Body of pancreas (tissue), 4 donors: ENCODE results near the gene EPHA10. TPM values are rescaled to one million over a fixed set of nuclear protein-coding genes. Genes with fewer than 3 reads are reported as not detected.

ENCODE experiments used
- ATAC-seq: fragments of 150-250 bp; one replicate; pipeline ENCODE4 v1.9.1; 2016
- DNase-seq, 4 donors: peaks; one replicate each; pipeline ENCODE4 v3.0.0-alpha.2; 2019
- H3K27ac ChIP-seq, 4 donors: fragments of 200-600 bp; sonication (generic); 1 replicate in 3 of 4; 2 replicates in 1 of 4; pipeline versions ENCODE4 v1.5.1 to v1.6.1; 2016 to 2019; ENCODE audit warnings: mild to moderate bottlenecking in 1 of 4, mixed read lengths in 1 of 4, moderate library complexity in 1 of 4
- H3K27me3 ChIP-seq, 2 donors: fragments of 200-600 bp; sonication (generic); one replicate each; pipeline ENCODE4 v1.6.0; 2016; ENCODE audit warnings: mild to moderate bottlenecking in 1 of 2
- H3K36me3 ChIP-seq, 2 donors: fragments of 200-600 bp; sonication (generic); replicated peaks in 1 of 2; 2 replicates each; pipeline ENCODE4 v1.5.1; 2016; ENCODE audit warnings: low read depth in 2 of 2; ENCODE audit not compliant: insufficient read depth in 1 of 2
- H3K4me1 ChIP-seq: fragments of 200-600 bp; sonication (generic); one replicate; pipeline ENCODE4 v1.6.0; 2016
- H3K4me3 ChIP-seq, 2 donors: fragments of 200-600 bp; sonication (generic); 1 replicate in 1 of 2; 2 replicates in 1 of 2; pipeline ENCODE4 v1.5.1; 2016 to 2019
- H3K9me3 ChIP-seq, 3 donors: fragments of 200-600 bp; sonication (generic); 1 replicate in 2 of 3; 2 replicates in 1 of 3; pipeline ENCODE4 v1.5.1; 2016
- POLR2A ChIP-seq, 3 donors: fragments of 450-650 bp; IDR thresholded peaks; one replicate each; pipeline ENCODE4 v1.6.1; 2016; ENCODE audit warnings: antibody characterized with exemption in 3 of 3, mild to moderate bottlenecking in 2 of 3
- WGBS, 2 donors: methylation state at CpG; one replicate each; pipeline ENCODE4 v1.1.5; 2017; 5-methylcytosine and 5-hydroxymethylcytosine counted together
- intact Hi-C: fragments of 100-400 bp; cut with DNase I; formaldehyde crosslinking; loops from one replicate; pipeline ENCODE4 v1.15.1; 2023
- total RNA-seq, 2 donors: library from RNA; depleted of rRNA; stranded (reverse); fragments of >200 nt; gene quantifications; one replicate each; pipeline ENCODE4 v1.1.0, GENCODE V29; 2016
- TF ChIP-seq, protein P1 (sequence below), 7 experiments: fragments of 450-650 bp in 4 of 7; fragments of 200-600 bp in 3 of 7; sonication (generic) in 3 of 7; IDR thresholded peaks; one replicate each; pipeline ENCODE4 v1.5.1; 2016 to 2019; ENCODE audit warnings: antibody characterized with exemption in 7 of 7

The EPHA10 gene
- total RNA-seq, 2 donors from 2014 or later, result 1.6 to 2.0 TPM

GRCh38 chr1:37717631-37718030 is 47.3 kb downstream of the EPHA10 start:
- Histone ChIP-seq H3K27me3 (no peaks in the 10 kb centered on the region), H3K9me3 (no peaks in the 10 kb centered on the region), H3K4me1 (no peaks in the 10 kb centered on the region), H3K36me3 (no peaks in the 10 kb centered on the region), H3K4me3 (no peak overlapping the region), H3K27ac (no peak overlapping the region)
- 93% methylated on average over 4 of the region's 6 CpGs; no CpG with 5 or more reads in 1 of the 2 donors for WGBS, 2 donors
- intact Hi-C loops, result no loop called here
- TF ChIP-seq POLR2A (IDR thresholded peaks at IDR 0.05), result no peak
- TF ChIP-seq, protein P1, sequence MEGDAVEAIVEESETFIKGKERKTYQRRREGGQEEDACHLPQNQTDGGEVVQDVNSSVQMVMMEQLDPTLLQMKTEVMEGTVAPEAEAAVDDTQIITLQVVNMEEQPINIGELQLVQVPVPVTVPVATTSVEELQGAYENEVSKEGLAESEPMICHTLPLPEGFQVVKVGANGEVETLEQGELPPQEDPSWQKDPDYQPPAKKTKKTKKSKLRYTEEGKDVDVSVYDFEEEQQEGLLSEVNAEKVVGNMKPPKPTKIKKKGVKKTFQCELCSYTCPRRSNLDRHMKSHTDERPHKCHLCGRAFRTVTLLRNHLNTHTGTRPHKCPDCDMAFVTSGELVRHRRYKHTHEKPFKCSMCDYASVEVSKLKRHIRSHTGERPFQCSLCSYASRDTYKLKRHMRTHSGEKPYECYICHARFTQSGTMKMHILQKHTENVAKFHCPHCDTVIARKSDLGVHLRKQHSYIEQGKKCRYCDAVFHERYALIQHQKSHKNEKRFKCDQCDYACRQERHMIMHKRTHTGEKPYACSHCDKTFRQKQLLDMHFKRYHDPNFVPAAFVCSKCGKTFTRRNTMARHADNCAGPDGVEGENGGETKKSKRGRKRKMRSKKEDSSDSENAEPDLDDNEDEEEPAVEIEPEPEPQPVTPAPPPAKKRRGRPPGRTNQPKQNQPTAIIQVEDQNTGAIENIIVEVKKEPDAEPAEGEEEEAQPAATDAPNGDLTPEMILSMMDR (IDR thresholded peaks at IDR 0.05), result no peak
- DNase-seq (no peak), ATAC-seq (no peak)

- ATAC-seq (no peak), DNase-seq (no peak)
- Histone ChIP-seq H3K9me3 (no peaks in the 10 kb centered on the region), H3K36me3 (no peaks in the 10 kb centered on the region), H3K27ac (no peak overlapping the region), H3K4me1 (no peaks in the 10 kb centered on the region), H3K27me3 (no peaks in the 10 kb centered on the region), H3K4me3 (no peak overlapping the region)
- WGBS, 2 donors, result 74 to 86% methylated on average over 3 to 4 of the region's 4 CpGs
- intact Hi-C loops, result no loop called here
- TF ChIP-seq, protein P1 (IDR thresholded peaks at IDR 0.05), result no peak
- no peak for TF ChIP-seq POLR2A (IDR thresholded peaks at IDR 0.05)
These were observed 48.6 kb downstream of the EPHA10 start for GRCh38 chr1:37716321-37716720.

DNA sequence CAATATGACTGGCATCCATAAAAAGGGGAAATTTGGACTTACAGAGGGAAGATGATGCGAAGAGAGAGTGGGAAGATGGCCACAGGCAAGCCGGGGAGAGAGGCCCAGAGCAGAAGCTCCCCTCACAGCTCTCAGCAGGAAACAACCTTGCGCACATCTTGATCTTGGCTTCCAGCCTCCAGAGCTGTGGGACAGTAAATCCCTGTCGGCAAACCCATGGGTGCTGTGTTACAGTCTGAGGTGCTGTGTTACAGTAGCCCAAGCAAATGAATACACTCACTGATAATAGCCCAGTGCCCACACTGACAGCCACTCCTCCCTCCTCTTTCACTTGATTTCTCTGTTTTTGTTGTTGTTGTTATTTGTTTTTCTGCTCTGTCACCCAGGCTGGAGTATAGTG is 50.2 kb downstream of the EPHA10 start:
- DNase-seq (no peak), ATAC-seq (no peak)
- intact Hi-C loops, result no loop called here
- TF ChIP-seq, protein P1 (IDR thresholded peaks at IDR 0.05), result no peak
- TF ChIP-seq POLR2A (IDR thresholded peaks at IDR 0.05), result no peak
- Histone ChIP-seq H3K4me3 (no peak overlapping the region), H3K27ac (no peak overlapping the region), H3K36me3 (no peaks in the 10 kb centered on the region), H3K27me3 (no peaks in the 10 kb centered on the region), H3K4me1 (no peaks in the 10 kb centered on the region), H3K9me3 (no peaks in the 10 kb centered on the region)
- WGBS, 2 donors, result 86 to 91% methylated on average over 4 of the region's 4 CpGs

GRCh38 chr1:37714226-37714625 is 50.7 kb downstream of the EPHA10 start:
- Histone ChIP-seq H3K9me3 (no peaks in the 10 kb centered on the region), H3K4me3 (no peak overlapping the region), H3K36me3 (no peaks in the 10 kb centered on the region), H3K4me1 (no peaks in the 10 kb centered on the region), H3K27me3 (no peaks in the 10 kb centered on the region), H3K27ac (no peak overlapping the region)
- intact Hi-C loops, result no loop called here
- DNase-seq, result no peak
- TF ChIP-seq, protein P1 (IDR thresholded peaks at IDR 0.05), result no peak
- no peak for TF ChIP-seq POLR2A (IDR thresholded peaks at IDR 0.05)
- ATAC-seq, result no peak
- 77 to 87% methylated on average over 8 of the region's 8 CpGs for WGBS, 2 donors

DNA sequence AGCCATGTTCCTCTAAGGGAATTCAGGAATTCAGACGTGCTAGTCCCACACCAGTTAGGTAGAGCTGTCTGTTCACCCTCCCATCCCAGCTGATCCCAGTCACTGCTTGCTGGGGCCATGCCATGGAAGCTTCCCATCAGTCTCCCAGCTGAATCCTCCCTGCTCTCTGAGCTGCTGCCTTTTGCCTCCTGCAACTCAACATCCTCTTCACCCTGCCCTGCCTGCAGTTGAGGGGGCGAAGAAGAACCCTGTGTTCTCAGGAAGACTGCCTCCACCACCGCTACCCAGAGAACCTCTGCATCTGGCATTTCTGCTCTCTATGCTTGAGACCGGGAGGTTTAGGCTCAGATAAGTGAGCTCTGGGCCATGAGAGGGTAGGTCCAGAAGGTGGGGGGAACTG is 56.4 kb downstream of the EPHA10 start:
- TF ChIP-seq POLR2A (IDR thresholded peaks at IDR 0.05), result no peak
- TF ChIP-seq, protein P1 (IDR thresholded peaks at IDR 0.05), result no peak
- intact Hi-C loops, result no loop called here

More for the DNA sequence above, 56.4 kb downstream of the EPHA10 start:
- DNase-seq (no peak), ATAC-seq (no peak)
- no peak overlapping the region for H3K4me3 ChIP-seq
- WGBS, 2 donors, result 77 to 86% methylated on average over 4 of the region's 4 CpGs
- H3K27me3 ChIP-seq, result no peaks in the 10 kb centered on the region
- H3K36me3 ChIP-seq, result no peaks in the 10 kb centered on the region
- H3K4me1 ChIP-seq, result no peaks in the 10 kb centered on the region
- no peak overlapping the region for H3K27ac ChIP-seq
- H3K9me3 ChIP-seq, result no peaks in the 10 kb centered on the region
